Osteoblast (primary cell): ENCODE data around the gene ZNF785. TPM values are rescaled to one million over a fixed set of nuclear protein-coding genes. Genes with fewer than 3 reads are reported as not detected.

Experiments used
- DNase-seq: peaks from one replicate; pipeline ENCODE4 v3.0.0; 2011; ENCODE audit warnings: low spot score, mixed read lengths; ENCODE audit not compliant: insufficient read length; ENCODE audit errors: missing footprints
- H2AFZ ChIP-seq: 2 replicates; pipeline ENCODE4 v1.6.0; 2011; ENCODE audit warnings: mild to moderate bottlenecking, low read length
- H3K27ac ChIP-seq: 2 replicates; pipeline ENCODE4 v1.5.1; 2011; ENCODE audit warnings: mild to moderate bottlenecking, low read depth, low read length, moderate library complexity
- H3K27me3 ChIP-seq: 2 replicates; pipeline ENCODE4 v1.6.0; 2012; ENCODE audit warnings: mild to moderate bottlenecking, control low read depth, inconsistent platforms, low read length, moderate library complexity; ENCODE audit not compliant: insufficient read depth
- H3K36me3 ChIP-seq: 2 replicates; pipeline ENCODE4 v1.5.1; 2011; ENCODE audit warnings: mild to moderate bottlenecking, low read length, control low read depth, moderate library complexity; ENCODE audit not compliant: insufficient read depth
- H3K4me1 ChIP-seq: 2 replicates; pipeline ENCODE4 v1.5.1; 2011; ENCODE audit warnings: mild to moderate bottlenecking, low read length, control low read depth, moderate library complexity; ENCODE audit not compliant: insufficient read depth
- H3K4me2 ChIP-seq: 2 replicates; pipeline ENCODE4 v1.6.0; 2011; ENCODE audit warnings: mild to moderate bottlenecking, low read length; ENCODE audit not compliant: insufficient read depth
- H3K4me3 ChIP-seq: fragments of 200-600 bp; sonication (generic); 3 replicates; pipeline ENCODE4 v1.5.1; 2012; ENCODE audit warnings: mild to moderate bottlenecking, low read length, inconsistent platforms; ENCODE audit not compliant: insufficient read depth
- H3K79me2 ChIP-seq: 2 replicates; pipeline ENCODE4 v1.6.0; 2012; ENCODE audit warnings: mild to moderate bottlenecking, low read length, control low read depth, inconsistent platforms; ENCODE audit not compliant: insufficient read depth
- H3K9me3 ChIP-seq: 2 replicates; pipeline ENCODE4 v1.5.1; 2011; ENCODE audit warnings: low read depth, low read length, control low read depth
- H4K20me1 ChIP-seq: 2 replicates; pipeline ENCODE4 v1.6.0; 2012; ENCODE audit warnings: mild to moderate bottlenecking, low read length, control low read depth; ENCODE audit not compliant: insufficient read depth
- CTCF ChIP-seq: IDR thresholded peaks from 2 replicates; pipeline ENCODE4 v1.5.1; 2011; ENCODE audit warnings: mild to moderate bottlenecking, low read depth, low read length, moderate library complexity; ENCODE audit errors: extremely low read depth
- total RNA-seq: library from RNA; depleted of rRNA; stranded (reverse); fragments of >200 nt; gene quantifications from 2 replicates; pipeline ENCODE4 v1.2.3, GENCODE V29; 2012

Gene ZNF785
- total RNA-seq, 1 donor: 13.4 TPM

GRCh38 chr16:30535106-30535776 is 50.3 kb downstream of the ZNF785 start:
- H3K9me3 ChIP-seq: no peaks in the 10 kb centered on the region
- H3K4me2 ChIP-seq: peak overlapping the region; percentile 85
- peak overlapping the region; percentile 91 for H3K4me3 ChIP-seq
- H3K79me2 ChIP-seq: peaks cover 21% of the 10 kb centered on the region
- DNase-seq: no peak
- no peak for TF ChIP-seq CTCF
- H3K27ac ChIP-seq: peak overlapping the region; percentile 93
- H3K27me3 ChIP-seq: no peaks in the 10 kb centered on the region
- no peaks in the 10 kb centered on the region for H4K20me1 ChIP-seq
- peaks cover 17% of the 10 kb centered on the region for H3K36me3 ChIP-seq
- H3K4me1 ChIP-seq: peaks cover 9% of the 10 kb centered on the region
- H2AFZ ChIP-seq: peak overlapping the region; percentile 91

- Histone ChIP-seq H4K20me1 (no peaks in the 10 kb centered on the region), H3K36me3 (peaks cover 17% of the 10 kb centered on the region), H3K4me2 (peak within 1 kb of the TSS; percentile 85), H3K79me2 (peaks cover 21% of the 10 kb centered on the region), H3K27me3 (no peaks in the 10 kb centered on the region), H3K4me3 (peak within 1 kb of the TSS; percentile 91), H3K27ac (peak within 1 kb of the TSS; percentile 93), H2AFZ (peak within 1 kb of the TSS; percentile 91), H3K4me1 (peaks cover 9% of the 10 kb centered on the region), H3K9me3 (no peaks in the 10 kb centered on the region)
- no peak for TF ChIP-seq CTCF
- peak; percentile 98 for DNase-seq
These were observed 51.0 kb downstream of the ZNF785 start, which contains the start of gene ZNF747 for GRCh38 chr16:30534368-30535105. Gene ZNF747, minus strand, starts transcription at chr16:30534858. Its CDS starts 179 bp downstream, at chr16:30534679.

- no peak for TF ChIP-seq CTCF
- Histone ChIP-seq H3K4me3 (peak overlapping the region; percentile 91), H3K4me1 (peaks cover 9% of the 10 kb centered on the region), H3K27ac (peak overlapping the region; percentile 93), H4K20me1 (no peaks in the 10 kb centered on the region), H3K27me3 (no peaks in the 10 kb centered on the region), H2AFZ (peak overlapping the region; percentile 91), H3K4me2 (peak overlapping the region; percentile 85), H3K36me3 (peaks cover 17% of the 10 kb centered on the region), H3K9me3 (no peaks in the 10 kb centered on the region), H3K79me2 (peaks cover 21% of the 10 kb centered on the region)
- DNase-seq: peak; percentile 70
These were observed 51.6 kb downstream of the ZNF785 start for GRCh38 chr16:30533748-30534367.

- Histone ChIP-seq H3K4me2 (peak overlapping the region; percentile 85), H3K4me3 (no peak overlapping the region), H3K27ac (no peak overlapping the region), H2AFZ (no peak overlapping the region), H3K9me3 (no peaks in the 10 kb centered on the region), H3K4me1 (peaks cover 9% of the 10 kb centered on the region), H3K36me3 (peaks cover 17% of the 10 kb centered on the region), H3K27me3 (no peaks in the 10 kb centered on the region), H3K79me2 (peaks cover 21% of the 10 kb centered on the region), H4K20me1 (no peaks in the 10 kb centered on the region)
- peak; percentile 67 for DNase-seq
- TF ChIP-seq CTCF: no peak
These were observed 52.4 kb downstream of the ZNF785 start for GRCh38 chr16:30533146-30533522.
